ENCODE data around the gene SH2B2. TPM values are rescaled to one million over a fixed set of nuclear protein-coding genes. Genes with fewer than 3 reads are reported as not detected.

The SH2B2 gene
- total RNA-seq, 4 donors from 2014 or later, result 13.9 to 28.6 (median 20.6) TPM

DNA sequence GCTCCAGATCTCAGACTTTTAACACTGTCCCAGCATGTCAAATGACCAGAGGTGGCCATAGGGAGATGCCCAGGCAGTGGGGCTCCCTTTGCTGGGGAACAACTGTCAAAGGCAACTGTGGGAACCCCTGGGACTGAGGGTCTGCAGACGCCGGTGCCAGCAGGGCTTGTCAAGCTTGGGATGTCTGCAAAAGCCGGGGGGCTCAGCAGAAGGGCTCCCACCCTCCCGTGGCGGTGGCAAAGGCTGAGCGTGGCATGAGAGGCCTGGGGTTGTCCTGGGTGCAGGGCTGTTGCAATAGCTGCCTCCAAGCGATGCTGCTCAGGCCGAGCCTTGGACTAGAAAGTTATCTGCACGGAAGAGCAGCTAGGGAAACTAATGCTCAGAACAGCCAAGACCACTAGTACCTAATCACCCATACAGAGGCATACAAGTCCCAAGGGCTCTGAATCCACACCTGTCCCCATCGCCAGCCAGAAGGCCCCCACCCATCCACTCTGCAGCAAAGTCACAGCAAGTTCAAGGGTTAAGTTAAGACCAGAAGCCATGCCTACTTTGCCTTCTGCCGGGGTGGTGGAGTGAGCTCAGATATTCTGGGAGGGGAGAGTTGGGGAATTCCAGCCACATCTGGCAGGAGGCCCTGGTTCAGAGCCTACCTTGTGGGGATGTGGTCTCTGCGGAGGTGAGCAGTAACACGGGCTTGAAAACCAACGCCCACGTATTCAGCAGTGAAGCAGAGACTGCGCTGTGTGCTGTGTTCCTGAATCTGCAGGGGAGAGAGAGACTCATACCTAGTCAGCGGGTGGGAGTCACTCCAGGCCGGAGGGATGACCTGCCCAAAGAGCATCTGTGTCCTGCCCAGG is 4.6 kb downstream of the SH2B2 start:
- intact Hi-C loops (cut with DNase I; ENCODE audit: low total_unique reads), result no loop called here
- WGBS, 2 donors, result 72 to 75% methylated on average over 15 to 16 of the region's 18 CpGs
- H3K4me3 ChIP-seq (ENCODE audit: low read depth, poor library complexity, severe bottlenecking), result no peak overlapping the region
- TF ChIP-seq CTCF (IDR thresholded peaks at IDR 0.05) (no peak), POLR2A (IDR thresholded peaks at IDR 0.05) (no peak)
- DNase-seq (ENCODE audit: low spot score in 2 of 2), result no peak

DNA sequence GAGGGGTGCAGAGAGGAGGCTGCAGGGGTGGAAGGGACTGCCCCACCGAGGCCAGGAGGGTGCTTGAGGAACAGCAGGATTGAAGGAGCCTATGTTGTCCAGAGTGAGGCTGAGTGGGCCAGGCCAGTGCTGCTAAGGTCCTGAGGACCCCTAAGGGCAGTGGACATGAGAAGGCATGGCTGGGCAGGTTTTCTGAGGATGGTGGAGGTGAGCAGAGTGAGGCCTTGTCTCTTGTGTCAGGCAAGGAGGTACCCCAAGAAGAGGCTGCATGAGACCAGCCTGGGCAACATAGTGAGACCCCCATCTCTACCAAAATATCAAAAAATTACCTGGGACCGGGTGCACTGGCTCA is 5.2 kb downstream of the SH2B2 start:
- no peak overlapping the region for H3K4me3 ChIP-seq (ENCODE audit: low read depth, poor library complexity, severe bottlenecking)
- intact Hi-C loops (cut with DNase I; ENCODE audit: low total_unique reads), result no loop called here
- no peak for DNase-seq (ENCODE audit: low spot score in 2 of 2)
- TF ChIP-seq POLR2A (IDR thresholded peaks at IDR 0.05) (no peak), CTCF (IDR thresholded peaks at IDR 0.05) (no peak)
- WGBS, 2 donors, result 60 to 94% methylated on average over 1 to 2 of the region's 2 CpGs

GRCh38 chr7:102292813-102293798 is 6.4 kb downstream of the SH2B2 start:
- DNase-seq (ENCODE audit: low spot score in 2 of 2), result no peak
- 27 to 31% methylated on average over 33 to 36 of the region's 36 CpGs for WGBS, 2 donors
- intact Hi-C loops (cut with DNase I; ENCODE audit: low total_unique reads), result no loop called here
- H3K4me3 ChIP-seq (ENCODE audit: low read depth, poor library complexity, severe bottlenecking), result no peak overlapping the region
- TF ChIP-seq POLR2A (IDR thresholded peaks at IDR 0.05), result no peak
- TF ChIP-seq CTCF (IDR thresholded peaks at IDR 0.05), result no peak

DNA sequence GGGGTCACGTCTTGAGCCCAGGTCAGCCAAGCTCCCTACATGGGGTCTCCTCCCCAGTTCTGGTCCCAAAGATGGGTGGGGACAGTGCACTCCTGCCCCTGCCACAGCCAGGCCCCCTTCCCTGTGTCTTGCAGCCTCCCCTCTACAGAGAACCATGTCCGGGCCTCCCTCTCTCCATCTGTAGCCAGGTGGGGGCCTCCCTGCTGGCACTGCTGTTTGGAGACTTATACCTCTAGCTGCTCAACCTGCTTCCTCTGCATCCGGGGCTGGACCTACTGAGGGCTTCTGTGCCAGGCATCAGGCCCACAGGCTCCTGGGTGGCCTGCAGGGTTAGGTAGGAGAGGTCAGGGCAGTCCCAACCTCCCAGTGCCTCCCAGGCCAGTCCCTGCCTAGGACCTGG is 7.9 kb downstream of the SH2B2 start:
- WGBS, 2 donors, result 88 to 89% methylated on average over 3 of the region's 3 CpGs
- TF ChIP-seq CTCF (IDR thresholded peaks at IDR 0.05), result no peak
- TF ChIP-seq POLR2A (IDR thresholded peaks at IDR 0.05), result no peak
- no peak for DNase-seq (ENCODE audit: low spot score in 2 of 2)
- H3K4me3 ChIP-seq (ENCODE audit: low read depth, poor library complexity, severe bottlenecking), result no peak overlapping the region
- intact Hi-C loops (cut with DNase I; ENCODE audit: low total_unique reads), result no loop called here

GRCh38 chr7:102295346-102296178 is 8.9 kb downstream of the SH2B2 start:
- intact Hi-C loops (cut with DNase I; ENCODE audit: low total_unique reads), result no loop called here
- 79 to 83% methylated on average over 12 of the region's 12 CpGs for WGBS, 2 donors

More at GRCh38 chr7:102295346-102296178, 8.9 kb downstream of the SH2B2 start:
- H3K4me3 ChIP-seq (ENCODE audit: low read depth, poor library complexity, severe bottlenecking), result no peak overlapping the region
- TF ChIP-seq POLR2A (IDR thresholded peaks at IDR 0.05) (no peak), CTCF (IDR thresholded peaks at IDR 0.05) (no peak)
- DNase-seq (ENCODE audit: low spot score in 2 of 2), result no peak

All from lower leg skin (tissue), 4 donors.